ENCODE measurements around the gene CMTM4. TPM values are rescaled to one million over a fixed set of nuclear protein-coding genes. Genes with fewer than 3 reads are reported as not detected.
A peak's percentile ranks its signal among the peaks of the same experiment; 100 is the strongest.

CMTM4 gene
- total RNA-seq (2021; fragmentation: NEBNext Ultra II Directional; extraction: Animal tissue kit (Norgen Biotek cat#: 25700)) = 49.4 and 51.7 TPM in 2 replicates
- 35.3 and 46.7 TPM in 2 replicates for polyA plus RNA-seq (2011; rRNA removed)
- polyA plus RNA-seq (2011; cell fraction: cytosol; rRNA removed) = 45.2 TPM
- 57.9 TPM for polyA plus RNA-seq (2011; cell fraction: nucleus; rRNA removed)
- 24.9 to 31.1 TPM (median 30.7 TPM) in 4 replicates for polyA plus RNA-seq (2012, experiment 1 of 2)
- 6.3 TPM for polyA plus RNA-seq (2012, experiment 2 of 2)
- polyA plus RNA-seq (2013, experiment 1 of 2) = 21.7 TPM
- polyA plus RNA-seq (2013, experiment 2 of 2) = 24.2 TPM
- 78.5 and 82.0 TPM in 2 replicates for polyA minus RNA-seq (2011; rRNA and poly(A)+ RNA removed)
- 50.3 TPM for polyA minus RNA-seq (2011; cell fraction: cytosol; rRNA and poly(A)+ RNA removed)
- 41.4 TPM for polyA minus RNA-seq (2011; cell fraction: nucleus; rRNA and poly(A)+ RNA removed)
- long read RNA-seq, experiment 1, full-length matches to known transcripts = 19 of 21 reads
- long read RNA-seq, experiment 1, partial matches to known transcripts = 0 of 21 reads
- long read RNA-seq, experiment 1, other reads (novel, unspliced or antisense) = 2 of 21 reads
- long read RNA-seq, experiment 2, full-length matches to known transcripts = 5 of 6 reads
- long read RNA-seq, experiment 2, partial matches to known transcripts = 0 of 6 reads
- long read RNA-seq, experiment 2, other reads (novel, unspliced or antisense) = 1 of 6 reads

- Histone ChIP-seq H3K4me3 (ENCODE audit: extremely low read depth in 1 of 4, insufficient read depth in 2 of 4, low read depth in 3 of 4, low read length in 4 of 4) (peak within 1 kb of the TSS; percentile 61 to 85 (median 78)), H3K14ac (ENCODE audit: insufficient read length) (no peak within 1 kb of the TSS), H3K36me3 (ENCODE audit: control insufficient read depth in 2 of 4, insufficient read depth in 4 of 4, low read length in 3 of 4) (no peaks in the 10 kb centered on the region), H2AFZ (ENCODE audit: low read length) (peak within 1 kb of the TSS; percentile 97; the same call in 1 of the 2 replicates), H3K9ac (replicated peaks in 1 of 4; ENCODE audit: extremely low read depth in 1 of 4, low read depth in 3 of 4, low read length in 3 of 4) (peak within 1 kb of the TSS; percentile 79 to 97 (median 88)), H3K4me2 (ENCODE audit: insufficient read depth in 1 of 2, low read depth in 2 of 2, low read length in 2 of 2) (peak within 1 kb of the TSS; percentile 84 to 95), H2AK5ac (ENCODE audit: low read depth, low read length) (peak within 1 kb of the TSS; percentile 4; the same call in 1 of the 2 replicates), H4K20me1 (replicated peaks in 1 of 2; ENCODE audit: control insufficient read depth in 1 of 2, insufficient read depth in 2 of 2, low read length in 2 of 2) (peaks cover 0 to 7% of the 10 kb centered on the region in 2 experiments), H2BK12ac (ENCODE audit: low read depth, low read length) (0 out of 2 replicates have a peak within 1 kb of the TSS, but pooled peaks have one; percentile 68), H3K79me1 (ENCODE audit: low read depth, low read length) (peaks cover 9% of the 10 kb centered on the region), H2BK120ac (replicated peaks; ENCODE audit: low read depth, low read length) (no peak within 1 kb of the TSS), H4K8ac (ENCODE audit: extremely low read depth, insufficient read depth, low read length) (peak within 1 kb of the TSS; percentile 97), H2BK15ac (ENCODE audit: low read length) (no peak within 1 kb of the TSS), H3K23me2 (ENCODE audit: low read depth, low read length) (peaks cover 12% of the 10 kb centered on the region; the same call in 1 of the 2 replicates), H4K91ac (replicated peaks; ENCODE audit: insufficient read length, low read length) (no peak within 1 kb of the TSS), H3K4ac (replicated peaks; ENCODE audit: insufficient read length, low read depth, low read length) (peak within 1 kb of the TSS; percentile 14), H3K79me2 (ENCODE audit: control insufficient read depth in 1 of 2, insufficient read depth in 2 of 2, low read length in 2 of 2) (peaks cover 0 to 21% of the 10 kb centered on the region in 2 experiments; a peak in 2 of 4 replicates), H3K56ac (replicated peaks; ENCODE audit: insufficient read length, low read depth, low read length) (peak within 1 kb of the TSS; percentile 82), H3K9me3 (ENCODE audit: insufficient read depth in 2 of 2, low read depth in 1 of 2, low read length in 1 of 2) (no peaks in the 10 kb centered on the region), H2BK20ac (ENCODE audit: low read length) (no peak within 1 kb of the TSS), H3K23ac (ENCODE audit: insufficient read length) (no peak within 1 kb of the TSS), H3K27ac (ENCODE audit: low read depth, low read length) (peak within 1 kb of the TSS; percentile 62; the same call in 1 of the 2 replicates), H4K5ac (ENCODE audit: insufficient read length, low read depth, low read length) (peak within 1 kb of the TSS; percentile 66), H3K27me3 (replicated peaks in 1 of 4; ENCODE audit: control insufficient read depth in 3 of 4, extremely low read depth in 1 of 4, insufficient read depth in 3 of 4, low read length in 3 of 4) (peaks cover 0 to 1% (median 0%) of the 10 kb centered on the region in 4 experiments; a peak in 1 of 7 replicates), H3K18ac (ENCODE audit: extremely low read depth, low read length) (peak within 1 kb of the TSS; percentile 97), H2BK5ac (ENCODE audit: low read depth, low read length) (peak within 1 kb of the TSS; percentile 78; the same call in 1 of the 2 replicates), H3K4me1 (replicated peaks in 1 of 4; ENCODE audit: control insufficient read depth in 3 of 4, insufficient read depth in 4 of 4, low read length in 3 of 4) (peaks cover 5 to 13% (median 9%) of the 10 kb centered on the region in 4 experiments)
- DNase-seq (ENCODE audit: low read depth in 1 of 2, low spot score in 2 of 2) (peak in 1 of 2 experiments; percentile 86), FAIRE-seq (no peak)
- CTCF ChIA-PET (ENCODE audit: partially characterized antibody) = interaction anchor here (0.7 to 2.4 kb wide), 15 partner anchors 13 to 220 kb away, joined by 3 to 10 read pairs (median 5); no protein-coding TSS in a partner anchor
- 21% methylated on average over 29 of the region's 84 CpGs; no CpG with 5 or more reads in 1 of the 2 experiments for WGBS, 2 experiments (ENCODE audit: extremely low coverage in 1 of 2, insufficient coverage in 1 of 2, insufficient read length in 1 of 2, insufficient replicate concordance in 2 of 2, low coverage in 1 of 2, low lambda C conversion rate in 2 of 2, missing lambda C conversion rate in 1 of 2)
- POLR2A ChIA-PET (ENCODE audit: partially characterized antibody) = interaction anchor here (1.0 to 3.2 kb wide), 7 partner anchors 11 to 88 kb away, joined by 3 to 11 read pairs (median 5); no protein-coding TSS in a partner anchor
- TF ChIP-seq POLR2A (IDR thresholded peaks at IDR 0.05; ENCODE audit: control extremely low read depth in 1 of 2, low read depth in 2 of 2, low read length in 2 of 2) (peak; percentile 15 to 73; a peak in 1 of 3 replicates), SP4 (IDR thresholded peaks at IDR 0.05; ENCODE audit: low read length) (peak; percentile 73; the same call in 1 of the 2 replicates), E2F6 (IDR thresholded peaks at IDR 0.05) (peak; percentile 70), EGR1 (IDR thresholded peaks at IDR 0.05; ENCODE audit: borderline replicate concordance, low read depth, low read length) (no peak), MAX (IDR thresholded peaks at IDR 0.05) (peak; percentile 67), NANOG (IDR thresholded peaks at IDR 0.05; ENCODE audit: insufficient read depth, low read depth, low read length, poor library complexity, severe bottlenecking) (no peak)
Observed at GRCh38 chr16:66696669-66697630, at the start of gene CMTM4. Gene CMTM4, minus strand, starts transcription at chr16:66696743. Its CDS starts 218 bp downstream, at chr16:66696525.

Data from H1 (cell line).